ENCODE results near the gene RPH3AL.

The RPH3AL gene

GRCh38 chr17:301681-302299 is 50.8 kb downstream of the RPH3AL start:
- no peak for DNase-seq (ENCODE audit: low read depth in 2 of 2)

GRCh38 chr17:300881-301280 is 51.7 kb downstream of the RPH3AL start:
- DNase-seq (ENCODE audit: low read depth in 2 of 2), result no peak

DNA sequence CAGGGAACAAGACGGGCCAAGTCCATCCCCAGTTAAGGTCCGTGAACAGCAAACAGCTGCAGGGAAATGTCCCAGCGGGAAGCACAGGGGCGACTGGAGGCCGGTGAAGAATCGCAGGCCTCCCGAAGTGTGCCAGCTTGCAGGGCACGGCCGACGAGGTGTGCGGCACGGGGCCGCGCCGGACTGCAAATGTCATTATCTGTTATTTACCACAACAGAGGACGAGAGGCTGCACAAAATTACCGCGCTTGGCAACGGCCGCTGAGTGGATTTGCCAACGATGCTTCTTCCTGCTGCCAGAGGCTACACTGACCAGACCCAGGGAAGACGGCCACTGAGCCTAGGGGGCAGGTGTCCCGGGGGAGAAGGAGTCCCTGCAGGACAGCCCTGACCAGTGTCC is 53.1 kb downstream of the RPH3AL start:
- DNase-seq (ENCODE audit: low read depth in 2 of 2), result no peak

- DNase-seq (ENCODE audit: low read depth in 2 of 2), result no peak
Measured at GRCh38 chr17:298791-299450, 53.7 kb downstream of the RPH3AL start.

GRCh38 chr17:297758-298157 is 54.8 kb downstream of the RPH3AL start:
- DNase-seq (ENCODE audit: low read depth in 2 of 2), result no peak

GRCh38 chr17:296906-297690 is 55.5 kb downstream of the RPH3AL start:
- DNase-seq (ENCODE audit: low read depth in 2 of 2), result no peak

- no peak for DNase-seq (ENCODE audit: low read depth in 2 of 2)
Measured at GRCh38 chr17:296379-296778, 56.2 kb downstream of the RPH3AL start.

DNA sequence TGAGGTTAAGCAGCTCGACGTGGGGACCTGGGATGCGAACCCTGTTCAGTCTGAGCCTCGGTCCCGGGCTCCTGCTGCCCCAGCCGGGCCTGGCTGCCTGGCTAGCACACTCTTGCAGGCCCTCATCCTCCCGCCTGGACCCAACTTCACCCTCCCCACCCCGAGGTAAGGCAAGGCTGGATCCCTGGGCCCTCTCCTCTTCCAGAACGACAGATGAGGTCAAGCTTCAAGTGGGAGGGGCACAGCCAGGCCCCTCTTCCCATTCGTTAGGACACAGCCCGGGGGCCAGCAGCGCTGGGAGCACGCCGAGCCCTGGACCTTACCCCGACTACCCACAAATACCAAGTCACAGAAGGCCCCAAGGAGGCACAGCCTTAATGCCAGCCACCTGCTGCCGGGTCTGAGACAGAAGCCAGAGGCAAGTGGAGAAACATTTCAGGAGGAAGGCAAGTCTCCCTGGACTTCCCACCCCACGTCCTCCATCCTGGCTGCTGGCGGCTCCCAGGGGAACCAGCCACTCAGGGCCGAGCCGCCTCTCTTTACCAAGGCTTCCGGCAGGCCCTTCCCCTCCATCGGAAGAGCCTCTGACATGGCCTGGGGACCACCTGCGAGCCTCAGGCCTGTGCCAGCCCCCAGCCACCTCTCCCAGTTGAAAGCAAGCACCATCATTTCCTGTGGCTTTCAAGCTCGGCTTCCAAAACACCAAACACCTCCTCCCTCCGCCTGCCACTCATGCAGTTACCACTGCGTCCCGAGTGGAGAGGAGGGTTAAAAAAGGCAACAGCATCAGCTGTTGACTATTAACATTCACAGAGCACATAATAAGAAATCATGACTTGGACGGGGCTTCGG is 59.9 kb downstream of the RPH3AL start:
- DNase-seq (ENCODE audit: low read depth in 2 of 2), result no peak

DNA sequence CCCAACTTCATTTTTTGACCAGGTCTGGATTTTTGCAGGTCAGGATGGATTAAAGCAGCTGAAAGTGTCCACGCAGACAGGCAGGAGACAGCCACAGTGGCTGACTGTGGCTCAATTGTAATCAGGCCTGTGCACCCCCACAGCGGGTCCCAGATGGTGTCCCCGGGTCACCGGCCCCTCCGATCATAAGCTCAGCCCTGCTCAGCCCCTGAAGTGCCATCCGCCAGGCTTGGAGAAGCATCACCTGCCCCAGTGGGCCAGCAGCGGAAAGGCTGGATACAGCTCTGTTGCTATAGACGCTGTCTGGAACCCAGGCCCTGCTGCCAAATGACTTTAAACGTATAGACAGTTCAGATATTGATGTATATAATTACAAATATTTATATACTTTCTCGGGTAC is 60.6 kb downstream of the RPH3AL start:
- no peak for DNase-seq (ENCODE audit: low read depth in 2 of 2)

GRCh38 chr17:291587-291986 is 61.0 kb downstream of the RPH3AL start:
- no peak for DNase-seq (ENCODE audit: low read depth in 2 of 2)

- no peak for DNase-seq (ENCODE audit: low read depth in 2 of 2)
Measured at GRCh38 chr17:290626-291025, 62.0 kb downstream of the RPH3AL start.

- no peak for DNase-seq (ENCODE audit: low read depth in 2 of 2)
Measured at GRCh38 chr17:290121-290521, 62.5 kb downstream of the RPH3AL start.

GRCh38 chr17:289409-289808 is 63.2 kb downstream of the RPH3AL start:
- no peak for DNase-seq (ENCODE audit: low read depth in 2 of 2)

DNA sequence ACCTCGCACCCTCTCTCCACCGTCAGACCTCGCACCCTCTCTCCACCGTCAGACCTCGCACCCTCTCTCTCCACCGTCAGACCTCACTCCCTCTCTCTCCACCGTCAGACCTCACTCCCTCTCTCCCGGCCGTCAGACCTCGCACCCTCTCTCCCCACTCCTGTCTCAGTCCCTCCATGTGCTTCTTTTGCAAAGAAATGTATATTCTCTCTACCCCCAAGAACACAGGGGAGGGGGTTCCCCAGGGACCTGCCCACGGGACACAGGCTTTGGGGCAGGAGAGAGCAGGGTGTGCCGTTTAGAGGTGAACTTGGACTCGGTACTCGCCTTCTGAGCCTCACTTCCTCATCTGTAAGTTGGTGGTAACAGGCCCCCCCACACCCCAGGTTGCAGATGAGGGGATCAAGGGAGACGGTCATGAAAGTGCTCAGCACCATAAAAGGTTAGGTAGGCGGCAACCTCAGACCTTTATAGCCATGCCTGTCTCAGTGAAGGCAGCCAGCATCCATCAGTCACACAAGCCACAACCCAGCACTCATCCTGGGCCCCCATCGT is 63.7 kb downstream of the RPH3AL start:
- no peak for DNase-seq (ENCODE audit: low read depth in 2 of 2)

DNA sequence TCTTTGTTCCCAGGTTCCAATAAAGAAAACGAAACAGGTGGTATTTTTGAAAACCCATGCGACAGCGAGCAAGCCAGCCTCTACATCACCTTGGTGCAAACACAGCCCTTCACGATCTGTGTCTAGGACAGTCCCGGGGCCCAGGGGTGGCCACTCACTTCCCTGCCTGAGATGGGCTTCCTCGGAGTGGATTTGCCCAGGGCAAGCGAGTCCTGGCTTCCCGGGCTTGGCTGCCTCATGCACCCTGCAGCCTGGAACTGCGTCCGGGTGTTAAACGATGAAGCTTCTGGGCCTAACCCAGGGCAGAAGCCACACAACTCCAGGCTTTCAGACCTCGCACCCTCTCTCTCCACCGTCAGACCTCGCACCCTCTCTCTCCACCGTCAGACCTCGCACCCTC is 66.0 kb downstream of the RPH3AL start:
- no peak for DNase-seq (ENCODE audit: low read depth in 2 of 2)

- no peak for DNase-seq (ENCODE audit: low read depth in 2 of 2)
Measured at GRCh38 chr17:285751-286422, 66.7 kb downstream of the RPH3AL start.

DNA sequence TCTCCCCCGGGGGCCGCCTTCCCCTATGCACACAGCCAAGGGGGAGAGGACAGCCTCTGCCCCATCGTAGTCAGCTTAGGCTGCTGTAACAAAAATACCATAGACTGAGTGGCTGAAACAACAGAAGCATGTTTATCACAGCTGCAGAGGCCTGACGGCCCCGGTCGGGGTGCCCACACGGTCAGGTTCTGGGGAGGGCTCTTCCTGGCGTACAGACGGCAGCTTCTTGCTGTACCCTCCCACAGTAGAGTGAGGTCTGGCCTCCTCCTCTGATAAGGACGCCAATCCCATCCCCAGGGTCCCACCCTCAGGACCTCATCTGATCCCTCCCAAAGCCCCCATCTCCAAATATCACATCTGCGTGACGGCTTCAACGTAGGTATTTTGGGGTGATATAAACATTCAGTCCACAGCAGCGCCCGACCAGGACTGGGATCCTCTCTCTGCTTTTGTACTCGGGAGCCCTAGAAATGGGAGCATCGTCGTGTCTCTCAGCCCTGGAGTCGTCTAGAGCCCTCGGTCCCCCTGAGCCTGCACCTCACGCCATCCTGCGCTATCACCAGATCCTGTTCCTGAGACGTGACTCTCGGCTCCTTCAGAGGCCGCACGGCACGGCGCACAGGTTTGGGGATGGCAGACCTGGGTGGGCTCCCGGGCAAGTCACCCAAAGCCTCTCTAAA is 67.8 kb downstream of the RPH3AL start:
- no peak for DNase-seq (ENCODE audit: low read depth in 2 of 2)

GRCh38 chr17:283911-284675 is 68.5 kb downstream of the RPH3AL start:
- no peak for DNase-seq (ENCODE audit: low read depth in 2 of 2)

- DNase-seq (ENCODE audit: low read depth in 2 of 2), result no peak
Measured at GRCh38 chr17:282912-283882, 69.4 kb downstream of the RPH3AL start.
